ENCODE results near the gene IFNGR1. TPM values are rescaled to one million over a fixed set of nuclear protein-coding genes. Genes with fewer than 3 reads are reported as not detected.

IFNGR1 gene
- total and polyA plus RNA-seq, 10 of the 15 experiments (the other 5 are each of a cell fraction or from before 2014, with no cell fraction given): 89.0 to 296 (median 138) TPM

DNA sequence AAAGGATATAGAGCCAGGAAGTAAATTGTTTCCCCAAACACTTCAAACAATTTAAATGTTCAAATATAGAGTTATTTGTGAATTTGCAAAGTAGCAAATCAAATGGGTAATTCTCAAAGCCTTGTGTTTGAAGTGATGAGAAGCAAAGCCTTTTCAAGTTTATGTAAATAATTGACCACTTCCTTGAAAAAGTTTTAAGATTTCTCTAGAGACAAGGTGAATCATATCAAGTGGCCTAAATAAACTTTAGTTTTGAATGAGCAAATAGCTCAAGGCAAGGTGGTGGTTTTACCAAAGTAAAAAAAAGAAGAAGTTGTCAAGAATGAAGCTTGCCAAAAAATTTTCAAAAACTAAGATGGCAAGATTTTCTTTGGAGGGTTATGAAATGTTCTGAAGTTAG lies 42.6 kb upstream of the IFNGR1 start (continued):
- TF ChIP-seq, protein P1, sequence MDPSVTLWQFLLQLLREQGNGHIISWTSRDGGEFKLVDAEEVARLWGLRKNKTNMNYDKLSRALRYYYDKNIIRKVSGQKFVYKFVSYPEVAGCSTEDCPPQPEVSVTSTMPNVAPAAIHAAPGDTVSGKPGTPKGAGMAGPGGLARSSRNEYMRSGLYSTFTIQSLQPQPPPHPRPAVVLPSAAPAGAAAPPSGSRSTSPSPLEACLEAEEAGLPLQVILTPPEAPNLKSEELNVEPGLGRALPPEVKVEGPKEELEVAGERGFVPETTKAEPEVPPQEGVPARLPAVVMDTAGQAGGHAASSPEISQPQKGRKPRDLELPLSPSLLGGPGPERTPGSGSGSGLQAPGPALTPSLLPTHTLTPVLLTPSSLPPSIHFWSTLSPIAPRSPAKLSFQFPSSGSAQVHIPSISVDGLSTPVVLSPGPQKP (IDR thresholded peaks at IDR 0.05; ENCODE audit: low read depth, low read length): no peak
- peak; percentile 93 for TF ChIP-seq RUNX3 (IDR thresholded peaks at IDR 0.05; ENCODE audit: low read length)
- TF ChIP-seq PAX5 (IDR thresholded peaks at IDR 0.05; ENCODE audit: borderline replicate concordance, low read depth, low read length): no peak
- TF ChIP-seq EZH2 (IDR thresholded peaks at IDR 0.05; ENCODE audit: borderline replicate concordance, control insufficient read depth, low read depth, low read length): no peak

DNA sequence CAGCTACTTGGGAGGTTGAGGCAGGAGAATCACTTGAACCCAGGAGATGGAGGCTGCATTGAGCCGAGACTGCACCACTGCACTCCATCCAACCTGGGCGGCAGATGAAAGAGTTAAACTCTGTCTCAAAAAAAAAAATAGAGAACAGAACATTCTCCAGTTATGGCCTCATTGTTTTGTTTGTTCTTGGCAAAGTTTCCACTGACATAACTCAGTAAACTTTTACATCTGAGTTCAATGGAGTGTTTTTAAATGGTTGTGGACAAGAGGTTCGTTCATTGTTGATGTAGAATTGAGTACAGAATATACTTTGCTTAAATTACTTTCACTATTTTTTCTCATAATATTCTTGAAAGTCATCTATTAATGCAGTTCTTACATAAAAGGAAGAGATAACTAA lies 42.2 kb upstream of the IFNGR1 start:
- no peaks in the 10 kb centered on the region for H3K36me3 ChIP-seq (ENCODE audit: control insufficient read depth in 2 of 2, insufficient read depth in 2 of 2, low read length in 1 of 2)
- no peaks in the 10 kb centered on the region for H3K79me2 ChIP-seq (ENCODE audit: control insufficient read depth, insufficient read depth, low read length)
- TF ChIP-seq, protein P2, sequence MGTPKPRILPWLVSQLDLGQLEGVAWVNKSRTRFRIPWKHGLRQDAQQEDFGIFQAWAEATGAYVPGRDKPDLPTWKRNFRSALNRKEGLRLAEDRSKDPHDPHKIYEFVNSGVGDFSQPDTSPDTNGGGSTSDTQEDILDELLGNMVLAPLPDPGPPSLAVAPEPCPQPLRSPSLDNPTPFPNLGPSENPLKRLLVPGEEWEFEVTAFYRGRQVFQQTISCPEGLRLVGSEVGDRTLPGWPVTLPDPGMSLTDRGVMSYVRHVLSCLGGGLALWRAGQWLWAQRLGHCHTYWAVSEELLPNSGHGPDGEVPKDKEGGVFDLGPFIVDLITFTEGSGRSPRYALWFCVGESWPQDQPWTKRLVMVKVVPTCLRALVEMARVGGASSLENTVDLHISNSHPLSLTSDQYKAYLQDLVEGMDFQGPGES (IDR thresholded peaks at IDR 0.05): no peak
- no peak for TF ChIP-seq ZSCAN29 (IDR thresholded peaks at IDR 0.05)
- H3K9ac ChIP-seq (ENCODE audit: control insufficient read depth, insufficient read depth, low read length): no peak overlapping the region
- ChIA-PET SMC1A (ENCODE audit: uncharacterized antibody, unreplicated experiment) (interaction anchor here (0.7 to 7.9 kb wide), 25 partner anchors 9 to 538 kb away, joined by 3 to 74 read pairs (median 6); no protein-coding TSS in a partner anchor), RAD21 (ENCODE audit: unreplicated experiment) (interaction anchor here (0.9 to 4.5 kb wide), 20 partner anchors 9 to 185 kb away, joined by 3 to 37 read pairs (median 6); no protein-coding TSS in a partner anchor), POLR2A (interaction anchor here (0.9 to 1.4 kb wide), 8 partner anchors 13 to 167 kb away, joined by 3 to 5 read pairs (median 4); no protein-coding TSS in a partner anchor), CTCF (interaction anchor here (0.8 to 2.6 kb wide), 13 partner anchors 9 to 184 kb away, joined by 3 to 14 read pairs (median 4); no protein-coding TSS in a partner anchor)
- H3K27me3 ChIP-seq (replicated peaks in 1 of 2; ENCODE audit: control insufficient read depth in 2 of 2, insufficient read depth in 2 of 2, low read length in 1 of 2): no peaks in the 10 kb centered on the region
- WGBS (ENCODE audit: insufficient coverage, insufficient replicate concordance, low lambda C conversion rate, missing lambda C conversion rate): 29% methylated on average over 3 of the region's 3 CpGs
- H3K4me2 ChIP-seq (ENCODE audit: control insufficient read depth, insufficient read depth): peak overlapping the region; percentile 46; the same call in 1 of the 2 replicates
- intact Hi-C loops (cut with micrococcal nuclease; ENCODE audit: unreplicated experiment) (loop anchor here (5.0 to 10.0 kb wide), 2 partner anchors 94 to 663 kb away; no protein-coding TSS in a partner anchor), in situ Hi-C loops (cut with MboI) (no loop called here)
- no peak overlapping the region for H2AFZ ChIP-seq (ENCODE audit: control insufficient read depth, low read depth, low read length)
- no peak overlapping the region; the same call in 1 of the 2 replicates for H3K4me3 ChIP-seq
- ATAC-seq (peak; percentile 28), DNase-seq (ENCODE audit: low read depth, low spot score) (no peak), FAIRE-seq (peak; percentile 64)
- H4K20me1 ChIP-seq (ENCODE audit: control insufficient read depth, insufficient read depth): no peaks in the 10 kb centered on the region
- peak overlapping the region; percentile 54 for H3K27ac ChIP-seq (ENCODE audit: control insufficient read depth, insufficient read depth)
- BruUV-seq (replicated peaks): no TSS peak
- H3K9me3 ChIP-seq (replicated peaks; ENCODE audit: control insufficient read depth, insufficient read depth, low read length): no peaks in the 10 kb centered on the region; the same call in 1 of the 3 replicates
- peaks cover 13% of the 10 kb centered on the region for H3K4me1 ChIP-seq (ENCODE audit: control insufficient read depth, insufficient read depth, low read length)

Data from GM12878 (cell line).